Neural cell (in vitro differentiated cells): Measurements from ENCODE around the gene MTHFD1. TPM values are rescaled to one million over a fixed set of nuclear protein-coding genes. Genes with fewer than 3 reads are reported as not detected.

Experiments used
- H2AFZ ChIP-seq: fragments of 200-600, 300-800 bp; sonication (generic), shearing (Covaris generic); 2 replicates; pipeline ENCODE4 v1.6.0; 2014; ENCODE audit warnings: low read depth, mild to moderate bottlenecking, antibody characterized with exemption, low read length, moderate library complexity
- H3F3A ChIP-seq: fragments of 200-600 bp; shearing (Covaris generic); 2 replicates; pipeline ENCODE4 v1.6.1; 2016; ENCODE audit warnings: mild to moderate bottlenecking, moderate library complexity, mixed read lengths, antibody characterized with exemption, low read length; ENCODE audit not compliant: insufficient read depth, poor library complexity, severe bottlenecking
- H3K27ac ChIP-seq: fragments of 200-600, 300-800 bp; sonication (generic), shearing (Covaris generic); 2 replicates; pipeline ENCODE4 v1.5.1; 2014; ENCODE audit warnings: mild to moderate bottlenecking, low read length, moderate library complexity
- H3K27me3 ChIP-seq: fragments of 300-800, 200-600 bp; sonication (generic), shearing (Covaris generic); 2 replicates; pipeline ENCODE4 v1.6.0; 2014; ENCODE audit warnings: mild to moderate bottlenecking, low read depth, low read length, moderate library complexity; ENCODE audit not compliant: insufficient read depth
- H3K36me3 ChIP-seq: fragments of 300-800, 200-600 bp; sonication (generic), shearing (Covaris generic); 2 replicates; pipeline ENCODE4 v1.5.1; 2014; ENCODE audit warnings: mild to moderate bottlenecking, antibody characterized with exemption, low read length, moderate library complexity; ENCODE audit not compliant: insufficient read depth
- H3K4me2 ChIP-seq: fragments of 300-800, 200-600 bp; sonication (generic), shearing (Covaris generic); 2 replicates; pipeline ENCODE4 v1.6.0; 2014; ENCODE audit warnings: mild to moderate bottlenecking, low read length
- H3K4me3 ChIP-seq: fragments of 300-800, 200-600 bp; sonication (generic), shearing (Covaris generic); 2 replicates; pipeline ENCODE4 v1.5.1; 2014; ENCODE audit warnings: mild to moderate bottlenecking, low read length, moderate library complexity
- H3K79me2 ChIP-seq: fragments of 200-600 bp; shearing (Covaris generic); replicated peaks from 2 replicates; pipeline ENCODE4 v1.6.0; 2014; ENCODE audit warnings: mild to moderate bottlenecking, low read length, moderate library complexity; ENCODE audit not compliant: insufficient read depth
- H3K9ac ChIP-seq: fragments of 300-800, 200-600 bp; sonication (generic), shearing (Covaris generic); 2 replicates; pipeline ENCODE4 v1.6.1; 2016; ENCODE audit warnings: mild to moderate bottlenecking, low read length, mixed read lengths
- H3K9me2 ChIP-seq: fragments of 200-600 bp; shearing (Covaris generic); 2 replicates; pipeline ENCODE4 v1.6.1; 2016; ENCODE audit warnings: mild to moderate bottlenecking, low read length, mixed read lengths; ENCODE audit not compliant: insufficient read depth
- H3K9me3 ChIP-seq: fragments of 200-600, 300-800 bp; sonication (generic), shearing (Covaris generic); 2 replicates; pipeline ENCODE4 v1.6.1; 2016; ENCODE audit warnings: mild to moderate bottlenecking, mixed run types, low read length, moderate library complexity, mixed read lengths
- H4K20me1 ChIP-seq: fragments of 200-600 bp; shearing (Covaris generic); 2 replicates; pipeline ENCODE4 v1.6.1; 2016; ENCODE audit warnings: mild to moderate bottlenecking, mixed run types; ENCODE audit not compliant: insufficient read depth
- CTCF ChIP-seq: fragments of 450-650 bp; IDR thresholded peaks from 2 replicates; pipeline ENCODE4 v1.5.1; 2014; ENCODE audit warnings: antibody characterized with exemption, mild to moderate bottlenecking, moderate library complexity; ENCODE audit not compliant: poor library complexity, severe bottlenecking
- EP300 ChIP-seq: fragments of 450-650 bp; conservative IDR thresholded peaks from 2 replicates; pipeline ENCODE4 v1.6.1; 2014; ENCODE audit warnings: antibody characterized with exemption, mild to moderate bottlenecking, moderate library complexity; ENCODE audit not compliant: poor library complexity, severe bottlenecking
- EZH2 ChIP-seq: fragments of 200-600, 300-800 bp; shearing (Covaris generic), sonication (generic); IDR thresholded peaks from 2 replicates; pipeline ENCODE4 v1.6.1; 2014; ENCODE audit warnings: antibody characterized with exemption, low read length, borderline replicate concordance, mild to moderate bottlenecking; ENCODE audit not compliant: insufficient read depth, poor library complexity, severe bottlenecking
- MXI1 ChIP-seq: fragments of 450-650 bp; conservative IDR thresholded peaks from 2 replicates; pipeline ENCODE4 v1.6.1; 2014; ENCODE audit warnings: antibody characterized with exemption, mild to moderate bottlenecking; ENCODE audit not compliant: poor library complexity, severe bottlenecking
- POLR2AphosphoS5 ChIP-seq: IDR thresholded peaks from 2 replicates; pipeline ENCODE4 v1.6.1; 2012
- RAD21 ChIP-seq: fragments of 450-650 bp; conservative IDR thresholded peaks from 2 replicates; pipeline ENCODE4 v1.6.1; 2014; ENCODE audit warnings: antibody characterized with exemption, mild to moderate bottlenecking, moderate library complexity
- REST ChIP-seq: IDR thresholded peaks from 2 replicates; pipeline ENCODE4 v1.6.1; 2012; ENCODE audit warnings: borderline replicate concordance
- SMC3 ChIP-seq: fragments of 450-650 bp; conservative IDR thresholded peaks from 2 replicates; pipeline ENCODE4 v1.6.1; 2014; ENCODE audit warnings: antibody characterized with exemption, mild to moderate bottlenecking, moderate library complexity; ENCODE audit not compliant: poor library complexity
- TAF1 ChIP-seq: IDR thresholded peaks from 2 replicates; pipeline ENCODE4 v1.6.1; 2012; ENCODE audit warnings: low read depth
- polyA plus RNA-seq: library from polyadenylated mRNA; depleted of rRNA; stranded (reverse); fragments of >200 nt; gene quantifications from 2 replicates; pipeline ENCODE4 v1.2.3, GENCODE V29; 2014

MTHFD1 gene
- polyA plus RNA-seq, 1 donor from 2014 or later, result 5.4 TPM

GRCh38 chr14:64465831-64466554 is 77.8 kb downstream of the MTHFD1 start:
- no peak for TF ChIP-seq TAF1
- TF ChIP-seq CTCF, result peak; percentile 41
- no peaks in the 10 kb centered on the region for H4K20me1 ChIP-seq
- H3K27me3 ChIP-seq, result no peaks in the 10 kb centered on the region
- peak overlapping the region; percentile 7 for H3K27ac ChIP-seq
- H3F3A ChIP-seq, result no peaks in the 10 kb centered on the region
- no peaks in the 10 kb centered on the region for H3K79me2 ChIP-seq
- H2AFZ ChIP-seq, result peak overlapping the region; percentile 81
- no peaks in the 10 kb centered on the region for H3K36me3 ChIP-seq
- H3K9ac ChIP-seq, result peak overlapping the region; percentile 70
- no peaks in the 10 kb centered on the region for H3K9me2 ChIP-seq
- H3K4me3 ChIP-seq, result peak overlapping the region; percentile 91
- no peaks in the 10 kb centered on the region for H3K9me3 ChIP-seq
- peak overlapping the region; percentile 25 for H3K4me2 ChIP-seq

GRCh38 chr14:64467101-64467500 is 78.9 kb downstream of the MTHFD1 start:
- TF ChIP-seq SMC3 (no peak), EZH2 (no peak), EP300 (no peak), POLR2AphosphoS5 (no peak), REST (no peak)
- Histone ChIP-seq H3K4me2 (no peak overlapping the region), H3K79me2 (no peaks in the 10 kb centered on the region), H4K20me1 (no peaks in the 10 kb centered on the region), H3F3A (no peaks in the 10 kb centered on the region), H3K9ac (no peak overlapping the region), H3K27me3 (no peaks in the 10 kb centered on the region), H3K9me3 (no peaks in the 10 kb centered on the region), H3K9me2 (no peaks in the 10 kb centered on the region), H2AFZ (no peak overlapping the region), H3K27ac (no peak overlapping the region), H3K4me3 (no peak overlapping the region), H3K36me3 (no peaks in the 10 kb centered on the region)

- H3K4me2 ChIP-seq, result no peak overlapping the region
- no peaks in the 10 kb centered on the region for H3K36me3 ChIP-seq
- no peak for TF ChIP-seq RAD21
- no peak for TF ChIP-seq EP300
- TF ChIP-seq REST, result no peak
- TF ChIP-seq TAF1, result no peak
- TF ChIP-seq MXI1, result no peak
- TF ChIP-seq EZH2, result no peak
- TF ChIP-seq CTCF, result no peak
- H3K27ac ChIP-seq, result no peak overlapping the region
- no peaks in the 10 kb centered on the region for H3K9me3 ChIP-seq
- H3K79me2 ChIP-seq, result no peaks in the 10 kb centered on the region
- H3F3A ChIP-seq, result no peaks in the 10 kb centered on the region
- H3K27me3 ChIP-seq, result no peaks in the 10 kb centered on the region
- H3K4me3 ChIP-seq, result no peak overlapping the region
- H2AFZ ChIP-seq, result no peak overlapping the region
- H3K9me2 ChIP-seq, result no peaks in the 10 kb centered on the region
- H3K9ac ChIP-seq, result no peak overlapping the region
- no peaks in the 10 kb centered on the region for H4K20me1 ChIP-seq
Measured at GRCh38 chr14:64467566-64467965, 79.4 kb downstream of the MTHFD1 start.
